Glomerular visceral epithelial cell (primary cell): ENCODE results near the gene MRPL14.

ENCODE experiments used
- DNase-seq: peaks from one replicate; pipeline ENCODE4 v3.0.0-alpha.2; 2016; ENCODE audit errors: extremely low spot score

MRPL14 gene

GRCh38 chr6:44127186-44128019, at the start of gene MRPL14, which contains the start of gene TMEM63B:
MRPL14 (minus strand) TSS chr6:44127452; CDS start chr6:44116611, 10,841 bp downstream.
TMEM63B (plus strand) TSS chr6:44127554; CDS start chr6:44134585, 7,031 bp downstream.
- peak; percentile 94 for DNase-seq

GRCh38 chr6:44176130-44176761, 49.0 kb upstream of the MRPL14 start:
- no peak for DNase-seq

GRCh38 chr6:44172731-44173500, 45.7 kb upstream of the MRPL14 start:
- peak; percentile 92 for DNase-seq

GRCh38 chr6:44171899-44172546, 44.8 kb upstream of the MRPL14 start:
- no peak for DNase-seq

- no peak for DNase-seq
Observed at GRCh38 chr6:44169886-44170570, 42.8 kb upstream of the MRPL14 start.

GRCh38 chr6:44169154-44169553, 41.9 kb upstream of the MRPL14 start:
- DNase-seq = no peak

- DNase-seq = no peak
Observed at GRCh38 chr6:44167567-44167966, 40.3 kb upstream of the MRPL14 start.

GRCh38 chr6:44166591-44167184, 39.4 kb upstream of the MRPL14 start:
- no peak for DNase-seq

- DNase-seq = no peak
Observed at GRCh38 chr6:44166116-44166515, 38.9 kb upstream of the MRPL14 start.

- no peak for DNase-seq
Observed at GRCh38 chr6:44162876-44163625, 35.8 kb upstream of the MRPL14 start.

- DNase-seq = peak; percentile 53
Observed at GRCh38 chr6:44161997-44162338, 34.7 kb upstream of the MRPL14 start.

- no peak for DNase-seq
Observed at GRCh38 chr6:44158770-44159228, 31.5 kb upstream of the MRPL14 start, which contains the start of gene CAPN11. CAPN11 (plus strand) TSS chr6:44158820; CDS start chr6:44158849, 29 bp downstream.

GRCh38 chr6:44157152-44157521, 29.9 kb upstream of the MRPL14 start:
- no peak for DNase-seq

GRCh38 chr6:44156494-44157151, 29.4 kb upstream of the MRPL14 start:
- DNase-seq = no peak

- DNase-seq = no peak
Observed at GRCh38 chr6:44154067-44154466, 26.8 kb upstream of the MRPL14 start.

- no peak for DNase-seq
Observed at GRCh38 chr6:44152533-44152932, 25.3 kb upstream of the MRPL14 start.

GRCh38 chr6:44152109-44152461, 24.8 kb upstream of the MRPL14 start:
- DNase-seq = no peak

- DNase-seq = peak; percentile 43
Observed at GRCh38 chr6:44151348-44152108, 24.3 kb upstream of the MRPL14 start.
